GM12874 (cell line): ENCODE measurements around the gene KLHL17.

Source experiments
- CTCF ChIP-seq: IDR thresholded peaks from 2 replicates; pipeline ENCODE4 v1.5.1; 2011; ENCODE audit warnings: low read depth, mild to moderate bottlenecking, control low read depth, low read length, moderate library complexity; ENCODE audit not compliant: insufficient read depth

Gene KLHL17

GRCh38 chr1:962381-963300 is 2.3 kb downstream of the KLHL17 start:
- TF ChIP-seq CTCF: no peak

- TF ChIP-seq CTCF: no peak
Measured at GRCh38 chr1:963301-963651, 2.9 kb downstream of the KLHL17 start.

GRCh38 chr1:963746-964525 is 3.6 kb downstream of the KLHL17 start:
- no peak for TF ChIP-seq CTCF

GRCh38 chr1:964691-965525 is 4.5 kb downstream of the KLHL17 start:
- TF ChIP-seq CTCF: no peak

- TF ChIP-seq CTCF: no peak
Measured at GRCh38 chr1:965526-966134, 5.2 kb downstream of the KLHL17 start.

GRCh38 chr1:966135-966703 is 5.8 kb downstream of the KLHL17 start, which contains the start of gene PLEKHN1:
Gene PLEKHN1, plus strand, starts transcription at chr1:966482. Its CDS starts 50 bp downstream, at chr1:966532.
- TF ChIP-seq CTCF: no peak
